ENCODE data around the gene SPECC1.

The SPECC1 gene

DNA sequence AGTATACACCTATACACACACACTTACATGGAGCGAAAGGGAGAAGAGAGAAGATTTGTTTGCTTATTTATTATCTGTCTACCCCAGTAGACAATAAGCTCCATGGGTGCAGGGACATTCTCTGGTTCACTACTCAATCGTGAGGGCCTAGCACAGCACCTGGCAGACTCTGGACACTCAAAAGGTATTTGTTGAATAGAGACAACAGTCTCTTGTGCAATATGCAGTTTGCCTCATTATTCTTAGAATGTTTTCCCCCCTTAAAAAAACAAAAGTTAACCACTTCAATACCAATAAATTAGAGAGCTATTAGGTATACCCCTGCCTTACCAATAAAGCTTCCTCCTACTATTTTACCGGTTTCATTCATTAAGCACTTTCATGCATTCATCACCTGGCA, 33.6 kb upstream of the SPECC1 start:
- Histone ChIP-seq H3K4me2 (ENCODE audit: low read length, poor library complexity, severe bottlenecking) (no peak overlapping the region), H3K9ac (ENCODE audit: low read length) (no peak overlapping the region), H3K18ac (ENCODE audit: low read depth in 1 of 2, low read length in 2 of 2) (no peak overlapping the region), H2AK5ac (ENCODE audit: low read length, severe bottlenecking) (no peak overlapping the region), H2BK12ac (ENCODE audit: low read length in 2 of 2) (no peak overlapping the region), H3K27ac (ENCODE audit: low read length, poor library complexity, severe bottlenecking) (no peak overlapping the region), H2BK120ac (ENCODE audit: low read depth, low read length) (no peak overlapping the region), H2AFZ (ENCODE audit: low read depth, low read length) (no peak overlapping the region), H4K91ac (ENCODE audit: low read length) (no peak overlapping the region), H3K23ac (ENCODE audit: low read length in 2 of 2) (no peak overlapping the region), H3K4me3 (ENCODE audit: insufficient read depth in 1 of 2, low read depth in 1 of 2, low read length in 2 of 2) (peak overlapping the region in 1 of 2 experiments; percentile 2), H3K9me3 (ENCODE audit: control insufficient read depth, low read length) (no peaks in the 10 kb centered on the region), H2BK15ac (ENCODE audit: low read depth, poor library complexity, severe bottlenecking) (no peak overlapping the region), H3K14ac (ENCODE audit: low read length in 2 of 2) (no peak overlapping the region), H3K36me3 (ENCODE audit: control insufficient read depth in 1 of 2, insufficient read depth in 2 of 2, low read depth in 1 of 2, low read length in 2 of 2) (peaks cover 11 to 28% of the 10 kb centered on the region in 2 experiments), H3K4ac (ENCODE audit: low read depth in 1 of 2, low read length in 2 of 2) (no peak overlapping the region), H2BK5ac (ENCODE audit: low read depth, low read length, poor library complexity, severe bottlenecking) (no peak overlapping the region), H3K27me3 (ENCODE audit: control insufficient read depth in 1 of 2, insufficient read depth in 1 of 2, low read length in 2 of 2) (no peaks in the 10 kb centered on the region), H3K4me1 (ENCODE audit: control insufficient read depth, insufficient read depth, low read depth, low read length) (peaks cover 11% of the 10 kb centered on the region), H3K79me1 (replicated peaks; ENCODE audit: low read length, poor library complexity, severe bottlenecking) (peaks cover 4% of the 10 kb centered on the region), H4K8ac (ENCODE audit: low read length) (no peak overlapping the region)
- 97% methylated on average over 3 of the region's 3 CpGs for WGBS
- no peak for DNase-seq

DNA sequence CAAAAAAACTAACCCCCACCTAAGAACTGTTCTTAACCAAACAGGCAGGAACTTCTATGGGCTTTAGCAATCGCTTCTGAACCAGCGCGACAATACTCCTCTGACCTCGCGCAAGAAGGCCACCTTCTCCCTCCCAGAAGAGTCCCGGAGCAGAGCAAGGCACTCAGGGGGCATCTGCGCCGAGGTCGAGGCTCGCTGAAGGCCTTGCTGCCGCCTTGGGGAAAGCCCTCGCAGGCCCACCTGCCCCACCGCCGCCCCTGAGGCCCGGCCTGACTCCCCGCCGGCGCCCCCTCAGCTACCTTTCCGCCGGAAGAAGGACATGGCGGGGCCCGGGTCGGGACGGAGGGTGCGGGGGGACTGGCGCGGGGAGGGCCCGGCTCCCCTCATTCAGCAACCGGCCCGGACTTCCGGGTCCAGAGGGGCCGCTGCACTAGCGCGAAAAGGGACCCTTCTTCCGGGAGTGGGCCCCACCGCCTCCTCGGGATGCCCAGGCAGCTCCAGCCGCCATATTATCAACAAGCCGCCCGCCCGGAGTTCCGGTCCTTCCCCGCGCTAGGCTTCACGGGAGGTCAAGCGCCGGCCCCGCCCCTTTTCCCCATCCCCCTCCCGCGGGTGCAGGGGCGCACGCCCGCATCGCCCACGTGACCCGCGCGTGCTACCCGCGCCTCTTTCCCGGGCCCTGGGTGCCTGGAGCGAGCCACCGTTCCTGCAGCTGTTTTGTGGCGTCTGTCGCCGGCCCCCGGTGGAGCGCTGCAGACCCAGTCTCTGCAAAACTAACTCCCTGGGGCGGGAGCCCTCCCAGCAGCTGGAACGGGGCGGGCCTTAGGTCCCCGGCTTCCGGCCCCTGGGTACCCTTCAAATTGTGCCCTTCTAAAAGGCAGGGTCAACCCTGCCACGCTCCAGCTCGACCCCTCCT, 31.6 kb upstream of the SPECC1 start, which contains the start of gene AKAP10:
Gene AKAP10 (minus strand): TSS at position 536 of the 916 bp plus-strand sequence. CDS start 149 bp downstream, at position 387.
- Histone ChIP-seq H3K4ac (ENCODE audit: low read depth in 1 of 2, low read length in 2 of 2) (peak within 1 kb of the TSS; percentile 95 to 96), H3K4me1 (ENCODE audit: control insufficient read depth, insufficient read depth, low read depth, low read length) (peaks cover 11% of the 10 kb centered on the region), H2BK120ac (ENCODE audit: low read depth, low read length) (peak within 1 kb of the TSS; percentile 89), H3K18ac (ENCODE audit: low read depth in 1 of 2, low read length in 2 of 2) (peak within 1 kb of the TSS; percentile 97 to 99), H4K91ac (ENCODE audit: low read length) (peak within 1 kb of the TSS; percentile 96), H2BK12ac (ENCODE audit: low read length in 2 of 2) (peak within 1 kb of the TSS; percentile 29 to 33), H3K9ac (ENCODE audit: low read length) (peak within 1 kb of the TSS; percentile 92), H3K23ac (ENCODE audit: low read length in 2 of 2) (peak within 1 kb of the TSS in 1 of 2 experiments; percentile 94), H3K4me2 (ENCODE audit: low read length, poor library complexity, severe bottlenecking) (peak within 1 kb of the TSS; percentile 91), H4K8ac (ENCODE audit: low read length) (peak within 1 kb of the TSS; percentile 100), H2AFZ (ENCODE audit: low read depth, low read length) (peak within 1 kb of the TSS; percentile 98), H3K27ac (ENCODE audit: low read length, poor library complexity, severe bottlenecking) (peak within 1 kb of the TSS; percentile 74), H3K9me3 (ENCODE audit: control insufficient read depth, low read length) (no peaks in the 10 kb centered on the region), H2BK15ac (ENCODE audit: low read depth, poor library complexity, severe bottlenecking) (peak within 1 kb of the TSS; percentile 89), H3K4me3 (ENCODE audit: insufficient read depth in 1 of 2, low read depth in 1 of 2, low read length in 2 of 2) (peak within 1 kb of the TSS; percentile 68 to 84), H3K27me3 (ENCODE audit: control insufficient read depth in 1 of 2, insufficient read depth in 1 of 2, low read length in 2 of 2) (no peaks in the 10 kb centered on the region), H2AK5ac (ENCODE audit: low read length, severe bottlenecking) (peak within 1 kb of the TSS; percentile 87), H3K14ac (ENCODE audit: low read length in 2 of 2) (peak within 1 kb of the TSS; percentile 83 to 96), H2BK5ac (ENCODE audit: low read depth, low read length, poor library complexity, severe bottlenecking) (peak within 1 kb of the TSS; percentile 48), H3K36me3 (ENCODE audit: control insufficient read depth in 1 of 2, insufficient read depth in 2 of 2, low read depth in 1 of 2, low read length in 2 of 2) (peaks cover 3 to 12% of the 10 kb centered on the region in 2 experiments), H3K79me1 (replicated peaks; ENCODE audit: low read length, poor library complexity, severe bottlenecking) (peaks cover 4% of the 10 kb centered on the region)
- WGBS: under 1% methylated on average over 74 of the region's 75 CpGs
- peak; percentile 86 for DNase-seq

DNA sequence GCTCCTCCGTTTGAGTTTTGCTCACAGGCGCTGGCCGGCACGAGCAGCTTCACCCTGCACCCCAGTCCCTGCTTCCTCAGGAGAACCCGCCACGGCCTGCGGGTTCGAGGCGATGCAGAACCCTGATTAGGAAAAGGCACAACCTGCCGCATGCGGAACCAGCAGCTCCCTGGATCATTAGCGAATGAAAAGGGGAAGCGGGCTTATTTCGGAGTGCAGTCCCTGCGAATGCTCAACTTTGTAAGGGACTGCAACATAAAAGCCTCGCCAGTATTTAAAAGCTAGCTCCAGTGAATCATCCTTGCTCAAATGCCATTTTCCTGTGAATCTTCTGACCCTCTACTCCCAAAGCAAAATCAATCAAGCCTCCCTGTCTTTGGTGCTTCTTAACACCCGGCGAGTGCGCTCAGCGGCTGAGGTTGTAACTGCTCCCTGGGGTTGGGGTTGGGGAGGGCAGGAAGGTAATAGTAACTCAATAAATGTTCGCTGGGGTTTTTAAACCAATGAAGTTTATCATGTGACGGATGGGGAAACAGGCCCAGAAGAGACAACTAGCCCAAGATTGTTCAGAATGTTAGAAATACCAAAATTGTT, 30.9 kb upstream of the SPECC1 start:
- peaks cover 4% of the 10 kb centered on the region for H3K79me1 ChIP-seq (replicated peaks; ENCODE audit: low read length, poor library complexity, severe bottlenecking)
- H3K4me2 ChIP-seq (ENCODE audit: low read length, poor library complexity, severe bottlenecking): peak overlapping the region; percentile 91
- H3K9me3 ChIP-seq (ENCODE audit: control insufficient read depth, low read length): no peaks in the 10 kb centered on the region
- DNase-seq: peak; percentile 11
- H3K14ac ChIP-seq (ENCODE audit: low read length in 2 of 2): peak overlapping the region in 1 of 2 experiments; percentile 64
- H3K18ac ChIP-seq (ENCODE audit: low read depth in 1 of 2, low read length in 2 of 2): peak overlapping the region; percentile 97 to 99
- no peak overlapping the region for H2BK5ac ChIP-seq (ENCODE audit: low read depth, low read length, poor library complexity, severe bottlenecking)
- peak overlapping the region; percentile 77 for H2BK120ac ChIP-seq (ENCODE audit: low read depth, low read length)
- H3K27me3 ChIP-seq (ENCODE audit: control insufficient read depth in 1 of 2, insufficient read depth in 1 of 2, low read length in 2 of 2): no peaks in the 10 kb centered on the region
- H3K4me1 ChIP-seq (ENCODE audit: control insufficient read depth, insufficient read depth, low read depth, low read length): peaks cover 11% of the 10 kb centered on the region
- peak overlapping the region; percentile 48 for H2BK15ac ChIP-seq (ENCODE audit: low read depth, poor library complexity, severe bottlenecking)
- peak overlapping the region; percentile 100 for H4K8ac ChIP-seq (ENCODE audit: low read length)
- H3K23ac ChIP-seq (ENCODE audit: low read length in 2 of 2): peak overlapping the region in 1 of 2 experiments; percentile 94
- H4K91ac ChIP-seq (ENCODE audit: low read length): peak overlapping the region; percentile 93
- H3K27ac ChIP-seq (ENCODE audit: low read length, poor library complexity, severe bottlenecking): peak overlapping the region; percentile 74
- 56% methylated on average over 22 of the region's 22 CpGs for WGBS
- peak overlapping the region; percentile 98 for H2AFZ ChIP-seq (ENCODE audit: low read depth, low read length)
- H2BK12ac ChIP-seq (ENCODE audit: low read length in 2 of 2): peak overlapping the region; percentile 29 to 33
- H2AK5ac ChIP-seq (ENCODE audit: low read length, severe bottlenecking): peak overlapping the region; percentile 87
- H3K36me3 ChIP-seq (ENCODE audit: control insufficient read depth in 1 of 2, insufficient read depth in 2 of 2, low read depth in 1 of 2, low read length in 2 of 2): peaks cover 3 to 11% of the 10 kb centered on the region in 2 experiments
- H3K4me3 ChIP-seq (ENCODE audit: insufficient read depth in 1 of 2, low read depth in 1 of 2, low read length in 2 of 2): peak overlapping the region; percentile 68 to 84
- H3K9ac ChIP-seq (ENCODE audit: low read length): peak overlapping the region; percentile 92
- peak overlapping the region; percentile 95 to 96 for H3K4ac ChIP-seq (ENCODE audit: low read depth in 1 of 2, low read length in 2 of 2)

DNA sequence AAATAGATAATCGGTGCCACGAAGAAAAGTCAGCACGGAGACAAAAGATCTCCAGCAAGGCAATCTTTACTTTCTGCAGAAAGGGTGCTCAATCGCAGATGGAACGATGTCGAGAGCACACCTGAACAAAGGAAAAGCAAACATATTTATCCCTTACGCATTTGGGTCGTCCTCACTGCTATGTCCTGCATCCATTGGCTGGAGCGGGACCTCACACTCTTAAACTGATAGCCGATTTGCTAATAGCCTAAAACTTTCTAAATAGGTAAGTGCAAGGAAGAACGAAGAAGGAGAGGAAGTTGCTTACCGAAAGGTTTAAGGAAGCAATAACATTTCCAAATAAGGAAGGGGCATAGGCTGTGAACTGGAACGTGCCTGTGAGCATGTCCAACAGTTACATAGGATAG, 30.4 kb upstream of the SPECC1 start:
- no peaks in the 10 kb centered on the region for H3K9me3 ChIP-seq (ENCODE audit: control insufficient read depth, low read length)
- H3K23ac ChIP-seq (ENCODE audit: low read length in 2 of 2): no peak overlapping the region
- no peak overlapping the region for H2BK15ac ChIP-seq (ENCODE audit: low read depth, poor library complexity, severe bottlenecking)
- H3K9ac ChIP-seq (ENCODE audit: low read length): no peak overlapping the region
- H2AK5ac ChIP-seq (ENCODE audit: low read length, severe bottlenecking): no peak overlapping the region
- DNase-seq: no peak
- peak overlapping the region; percentile 100 for H4K8ac ChIP-seq (ENCODE audit: low read length)
- no peaks in the 10 kb centered on the region for H3K27me3 ChIP-seq (ENCODE audit: control insufficient read depth in 1 of 2, insufficient read depth in 1 of 2, low read length in 2 of 2)
- H2AFZ ChIP-seq (ENCODE audit: low read depth, low read length): no peak overlapping the region
- no peak overlapping the region for H3K4me2 ChIP-seq (ENCODE audit: low read length, poor library complexity, severe bottlenecking)
- no peak overlapping the region for H2BK5ac ChIP-seq (ENCODE audit: low read depth, low read length, poor library complexity, severe bottlenecking)
- H3K36me3 ChIP-seq (ENCODE audit: control insufficient read depth in 1 of 2, insufficient read depth in 2 of 2, low read depth in 1 of 2, low read length in 2 of 2): peaks cover 2 to 6% of the 10 kb centered on the region in 2 experiments
- no peak overlapping the region for H2BK120ac ChIP-seq (ENCODE audit: low read depth, low read length)
- H3K18ac ChIP-seq (ENCODE audit: low read depth in 1 of 2, low read length in 2 of 2): no peak overlapping the region
- H3K4ac ChIP-seq (ENCODE audit: low read depth in 1 of 2, low read length in 2 of 2): no peak overlapping the region
- no peak overlapping the region for H2BK12ac ChIP-seq (ENCODE audit: low read length in 2 of 2)
- H4K91ac ChIP-seq (ENCODE audit: low read length): no peak overlapping the region
- H3K79me1 ChIP-seq (replicated peaks; ENCODE audit: low read length, poor library complexity, severe bottlenecking): peaks cover 4% of the 10 kb centered on the region
- peaks cover 11% of the 10 kb centered on the region for H3K4me1 ChIP-seq (ENCODE audit: control insufficient read depth, insufficient read depth, low read depth, low read length)
- peak overlapping the region in 1 of 2 experiments; percentile 84 for H3K4me3 ChIP-seq (ENCODE audit: insufficient read depth in 1 of 2, low read depth in 1 of 2, low read length in 2 of 2)
- H3K27ac ChIP-seq (ENCODE audit: low read length, poor library complexity, severe bottlenecking): no peak overlapping the region
- H3K14ac ChIP-seq (ENCODE audit: low read length in 2 of 2): no peak overlapping the region
- 96% methylated on average over 13 of the region's 13 CpGs for WGBS

All from mesenchymal stem cell (in vitro differentiated cells and primary cell).